ENCODE measurements around the gene CDK5. TPM values are rescaled to one million over a fixed set of nuclear protein-coding genes. Genes with fewer than 3 reads are reported as not detected.

CDK5 gene
- total RNA-seq, 2 donors from 2014 or later = 2.3 to 6.3 TPM

DNA sequence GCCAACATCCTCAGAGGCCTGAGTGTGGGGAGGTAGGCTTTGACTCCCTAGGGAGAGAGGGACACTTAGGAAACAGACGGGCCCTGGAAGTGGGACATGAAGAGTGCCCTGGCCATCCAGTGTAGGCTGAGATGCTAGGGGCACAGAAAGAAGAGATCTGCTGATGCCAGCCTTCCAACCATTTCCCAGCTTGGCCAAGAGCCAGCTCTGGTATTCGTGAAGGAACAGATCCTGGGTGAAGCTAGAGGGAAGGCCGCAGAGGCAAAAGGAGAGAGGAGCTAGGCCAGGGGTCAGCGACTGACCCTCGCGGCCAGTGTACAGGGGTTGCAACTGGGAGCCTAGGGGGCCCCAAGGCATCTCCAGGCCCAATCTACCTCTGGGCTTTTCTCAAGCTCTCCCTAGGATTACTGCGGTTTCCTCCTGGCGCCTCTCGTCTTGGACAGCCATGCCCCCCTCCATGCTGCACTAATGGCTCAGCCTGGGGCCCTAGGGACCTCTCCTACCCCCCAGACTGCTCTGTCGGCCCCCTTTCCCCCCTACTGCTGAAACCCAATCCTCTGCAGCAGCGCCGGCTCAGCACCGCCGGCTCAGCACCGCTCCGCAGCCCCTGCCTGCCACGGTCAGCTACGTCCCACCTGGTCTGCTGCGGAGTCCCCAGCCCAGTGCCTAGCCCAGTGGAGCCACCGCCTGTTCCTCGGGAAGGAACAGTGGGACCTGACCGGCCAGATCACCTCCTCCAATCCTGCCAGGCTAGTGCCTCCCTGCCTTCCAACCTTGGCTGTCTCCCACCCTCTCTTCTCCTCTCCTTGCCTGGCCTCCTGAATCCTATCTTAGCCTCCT is 9.5 kb downstream of the CDK5 start, which contains the start of gene ASIC3:
Gene ASIC3 (plus strand): TSS at position 556 of the 840 bp plus-strand sequence. CDS start 355 bp downstream, outside the sequence.
- intact Hi-C loops (cut with DNase I) = no loop called here
- H3K9me3 ChIP-seq = no peaks in the 10 kb centered on the region
- ATAC-seq (no peak), DNase-seq (no peak)
- 72 to 73% methylated on average over 19 to 22 of the region's 22 CpGs for WGBS, 2 donors
- TF ChIP-seq, protein P1, sequence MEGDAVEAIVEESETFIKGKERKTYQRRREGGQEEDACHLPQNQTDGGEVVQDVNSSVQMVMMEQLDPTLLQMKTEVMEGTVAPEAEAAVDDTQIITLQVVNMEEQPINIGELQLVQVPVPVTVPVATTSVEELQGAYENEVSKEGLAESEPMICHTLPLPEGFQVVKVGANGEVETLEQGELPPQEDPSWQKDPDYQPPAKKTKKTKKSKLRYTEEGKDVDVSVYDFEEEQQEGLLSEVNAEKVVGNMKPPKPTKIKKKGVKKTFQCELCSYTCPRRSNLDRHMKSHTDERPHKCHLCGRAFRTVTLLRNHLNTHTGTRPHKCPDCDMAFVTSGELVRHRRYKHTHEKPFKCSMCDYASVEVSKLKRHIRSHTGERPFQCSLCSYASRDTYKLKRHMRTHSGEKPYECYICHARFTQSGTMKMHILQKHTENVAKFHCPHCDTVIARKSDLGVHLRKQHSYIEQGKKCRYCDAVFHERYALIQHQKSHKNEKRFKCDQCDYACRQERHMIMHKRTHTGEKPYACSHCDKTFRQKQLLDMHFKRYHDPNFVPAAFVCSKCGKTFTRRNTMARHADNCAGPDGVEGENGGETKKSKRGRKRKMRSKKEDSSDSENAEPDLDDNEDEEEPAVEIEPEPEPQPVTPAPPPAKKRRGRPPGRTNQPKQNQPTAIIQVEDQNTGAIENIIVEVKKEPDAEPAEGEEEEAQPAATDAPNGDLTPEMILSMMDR (IDR thresholded peaks at IDR 0.05) = no peak
- TF ChIP-seq POLR2A (IDR thresholded peaks at IDR 0.05) = no peak
- no peaks in the 10 kb centered on the region for H3K27me3 ChIP-seq
- H3K4me1 ChIP-seq = peaks cover 8% of the 10 kb centered on the region
- H3K27ac ChIP-seq = no peak within 1 kb of the TSS
- no peak within 1 kb of the TSS for H3K4me3 ChIP-seq
- no peaks in the 10 kb centered on the region for H3K36me3 ChIP-seq (replicated peaks in 1 of 2; ENCODE audit: insufficient read depth in 1 of 2, low read depth in 2 of 2)

DNA sequence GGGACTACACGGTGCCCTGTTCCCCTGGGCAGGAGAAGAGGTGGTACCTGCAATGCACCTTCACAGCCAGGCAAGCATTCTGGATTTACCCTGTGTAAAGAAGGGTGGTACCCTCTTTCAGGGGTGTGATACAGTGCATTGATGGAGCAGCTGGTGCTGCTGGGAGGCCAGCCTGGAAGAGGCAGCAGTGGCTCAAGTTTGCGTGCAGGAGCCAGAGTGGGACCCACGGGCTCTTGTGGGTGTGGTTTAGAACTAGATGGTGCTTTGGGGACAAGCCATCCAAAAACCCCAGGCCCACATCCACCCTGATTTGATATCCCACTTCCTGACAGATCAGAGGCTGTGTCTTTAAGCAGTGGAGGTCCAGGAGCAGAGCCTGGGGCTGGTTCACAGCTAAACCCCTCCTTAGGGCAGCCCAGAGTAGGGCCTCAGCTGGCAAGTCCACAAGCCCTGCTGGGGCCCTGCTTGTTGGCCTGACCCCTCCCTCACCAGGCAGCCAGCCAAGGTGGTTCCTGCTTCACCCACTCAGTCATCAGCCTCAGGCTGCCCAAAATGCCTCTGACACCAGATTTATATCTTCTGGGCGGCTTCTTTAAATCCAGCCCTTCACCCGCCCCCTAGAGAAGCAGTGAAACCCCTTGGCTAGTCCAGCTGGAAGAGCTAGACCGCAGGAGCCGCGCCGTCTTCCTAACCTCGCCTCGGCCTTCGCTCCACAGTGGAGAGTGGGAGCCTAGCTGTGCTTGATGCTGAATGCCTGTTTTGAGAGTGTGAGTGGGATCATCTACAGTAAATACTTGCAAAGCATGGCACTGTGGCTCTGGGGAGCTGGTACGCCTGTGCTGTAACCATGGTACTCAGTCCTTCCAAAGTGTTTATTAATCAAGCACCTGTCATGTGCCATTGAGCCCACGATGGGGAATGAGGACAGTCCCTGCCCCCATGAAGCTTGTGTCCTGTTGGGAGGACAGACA is 10.8 kb downstream of the CDK5 start:
- whole genome bisulfite sequencing, 2 donors = 70 to 73% methylated on average over 11 to 14 of the region's 14 CpGs
- DNase-seq (no peak), ATAC-seq (no peak)
- H3K27me3 ChIP-seq = no peaks in the 10 kb centered on the region
- no peaks in the 10 kb centered on the region for H3K36me3 ChIP-seq (replicated peaks in 1 of 2; ENCODE audit: insufficient read depth in 1 of 2, low read depth in 2 of 2)
- no peak overlapping the region for H3K27ac ChIP-seq
- H3K4me1 ChIP-seq = peaks cover 8% of the 10 kb centered on the region
- no peak overlapping the region for H3K4me3 ChIP-seq
- intact Hi-C loops (cut with DNase I) = no loop called here
- no peaks in the 10 kb centered on the region for H3K9me3 ChIP-seq
- TF ChIP-seq, protein P1 (IDR thresholded peaks at IDR 0.05) = no peak
- TF ChIP-seq POLR2A (IDR thresholded peaks at IDR 0.05) = no peak

DNA sequence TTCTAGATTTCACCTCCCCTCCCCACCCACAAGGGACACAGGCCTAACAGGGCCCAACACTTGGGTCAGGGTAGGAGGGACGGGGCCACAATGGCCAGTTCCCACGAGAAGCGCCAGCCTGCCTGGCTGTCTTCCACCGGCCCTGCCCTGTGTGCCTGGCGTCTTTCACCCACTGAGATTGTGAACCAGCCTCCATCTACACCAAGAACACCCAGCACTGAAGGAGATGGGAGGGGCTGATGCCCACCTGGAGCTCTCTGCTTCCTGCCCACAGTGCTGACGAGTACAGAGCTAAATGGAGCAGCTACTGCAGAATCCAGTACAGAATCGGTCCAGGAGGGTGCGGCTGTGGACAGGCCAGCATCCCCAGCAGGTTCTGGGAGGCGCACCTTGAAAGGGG is 11.7 kb downstream of the CDK5 start:
- H3K27me3 ChIP-seq = no peaks in the 10 kb centered on the region
- no peaks in the 10 kb centered on the region for H3K9me3 ChIP-seq
- TF ChIP-seq, protein P1 (IDR thresholded peaks at IDR 0.05) = no peak
- TF ChIP-seq POLR2A (IDR thresholded peaks at IDR 0.05) = no peak
- 83 to 87% methylated on average over 6 to 9 of the region's 9 CpGs for WGBS, 2 donors
- peaks cover 5% of the 10 kb centered on the region for H3K4me1 ChIP-seq
- no peak for ATAC-seq
- no peak for DNase-seq
- intact Hi-C loops (cut with DNase I) = no loop called here
- H3K27ac ChIP-seq = no peak overlapping the region
- H3K36me3 ChIP-seq (replicated peaks in 1 of 2; ENCODE audit: insufficient read depth in 1 of 2, low read depth in 2 of 2) = no peaks in the 10 kb centered on the region
- H3K4me3 ChIP-seq = no peak overlapping the region

DNA sequence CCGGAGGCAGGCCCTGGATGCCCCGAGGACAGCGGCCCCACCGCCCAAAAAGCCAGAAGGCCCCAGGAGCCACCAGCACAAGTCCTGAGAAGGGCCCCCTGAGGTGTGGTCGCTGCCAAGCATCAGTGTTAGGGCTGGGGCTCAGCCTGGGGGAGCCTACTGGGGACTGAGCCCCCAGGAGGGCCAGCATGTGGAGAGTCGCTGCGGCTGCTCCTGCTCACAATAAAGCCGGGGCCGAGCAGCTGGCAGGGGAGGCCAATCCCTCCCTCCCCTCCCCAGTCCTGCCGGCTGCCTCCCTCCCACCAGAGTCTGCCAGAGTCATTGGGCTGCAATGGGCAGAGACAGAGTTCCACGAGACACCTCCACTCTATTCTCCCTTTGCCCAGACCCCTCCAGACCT is 12.4 kb downstream of the CDK5 start:
- no peak for DNase-seq
- no peak for TF ChIP-seq POLR2A (IDR thresholded peaks at IDR 0.05)
- TF ChIP-seq, protein P1 (IDR thresholded peaks at IDR 0.05) = no peak
- H3K27ac ChIP-seq = no peak overlapping the region
- 85 to 89% methylated on average over 9 to 11 of the region's 11 CpGs for WGBS, 2 donors
- no peaks in the 10 kb centered on the region for H3K36me3 ChIP-seq (replicated peaks in 1 of 2; ENCODE audit: insufficient read depth in 1 of 2, low read depth in 2 of 2)
- ATAC-seq = no peak
- H3K27me3 ChIP-seq = no peaks in the 10 kb centered on the region
- no peak overlapping the region for H3K4me3 ChIP-seq
- H3K9me3 ChIP-seq = no peaks in the 10 kb centered on the region
- no peaks in the 10 kb centered on the region for H3K4me1 ChIP-seq
- intact Hi-C loops (cut with DNase I) = no loop called here

Data from body of pancreas (tissue), 4 donors.